ENCODE results near the gene NMS.
"Not testable (repeated sequence)": the region's sequence is repeated elsewhere in the genome, so short reads cannot be mapped to it uniquely, and the experiment has no call there.

Gene NMS

DNA sequence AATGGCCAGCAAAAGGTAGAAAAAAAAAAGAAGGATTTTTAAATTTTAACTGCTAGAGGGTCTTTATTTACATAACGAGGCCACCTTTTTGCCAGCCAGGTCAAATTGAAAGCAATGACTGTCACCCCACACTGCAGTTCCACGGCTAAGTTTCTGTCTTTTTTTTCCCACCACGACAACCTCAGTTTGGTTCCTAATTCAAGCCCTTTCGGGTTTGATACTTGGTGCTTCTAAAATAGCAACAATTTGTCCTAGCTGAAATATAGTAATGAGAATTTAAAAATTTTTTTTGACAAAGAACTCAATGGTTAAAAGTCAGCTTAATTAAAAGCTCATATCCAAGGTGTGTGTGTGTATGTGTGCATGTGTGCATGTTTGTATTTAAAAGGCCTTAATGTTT is 16.4 kb upstream of the NMS start:
- peaks cover 5 to 6% of the 10 kb centered on the region in 2 donors for H3K27me3 Mint-ChIP-seq
- ATAC-seq (replicated peaks) (no peak), DNase-seq (no peak)
- no peaks in the 10 kb centered on the region for H3K4me1 Mint-ChIP-seq
- H3K27ac Mint-ChIP-seq: no peak overlapping the region
- H3K4me3 Mint-ChIP-seq: no peak overlapping the region
- H3K36me3 Mint-ChIP-seq: no peaks in the 10 kb centered on the region
- peaks cover 0 to 2% of the 10 kb centered on the region in 2 donors for H3K9me3 Mint-ChIP-seq

DNA sequence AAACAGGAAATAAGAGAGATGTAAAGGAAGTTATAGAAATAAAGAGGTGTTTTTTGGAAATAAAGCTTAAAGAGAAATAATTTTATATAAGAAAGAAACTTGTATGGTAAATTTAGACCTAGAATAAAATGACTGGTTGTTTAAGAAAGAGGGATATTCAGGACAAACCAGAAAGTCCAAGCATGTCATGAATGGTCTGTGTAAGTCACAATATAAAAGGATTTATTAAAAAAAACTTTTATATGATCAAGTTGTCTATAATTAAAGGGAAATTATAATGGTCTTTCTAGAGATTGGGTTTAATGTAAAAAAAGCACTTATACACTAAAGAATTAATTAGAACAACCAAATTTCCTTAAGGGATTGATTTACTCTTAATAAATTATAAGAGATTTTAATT is 13.9 kb upstream of the NMS start:
- H3K9me3 Mint-ChIP-seq; H3K4me3 Mint-ChIP-seq; H3K4me1 Mint-ChIP-seq; DNase-seq; H3K36me3 Mint-ChIP-seq; H3K27ac Mint-ChIP-seq; ATAC-seq (replicated peaks): not testable (repeated sequence)
- peaks cover 12 to 18% of the 10 kb centered on the region in 2 donors for H3K27me3 Mint-ChIP-seq

DNA sequence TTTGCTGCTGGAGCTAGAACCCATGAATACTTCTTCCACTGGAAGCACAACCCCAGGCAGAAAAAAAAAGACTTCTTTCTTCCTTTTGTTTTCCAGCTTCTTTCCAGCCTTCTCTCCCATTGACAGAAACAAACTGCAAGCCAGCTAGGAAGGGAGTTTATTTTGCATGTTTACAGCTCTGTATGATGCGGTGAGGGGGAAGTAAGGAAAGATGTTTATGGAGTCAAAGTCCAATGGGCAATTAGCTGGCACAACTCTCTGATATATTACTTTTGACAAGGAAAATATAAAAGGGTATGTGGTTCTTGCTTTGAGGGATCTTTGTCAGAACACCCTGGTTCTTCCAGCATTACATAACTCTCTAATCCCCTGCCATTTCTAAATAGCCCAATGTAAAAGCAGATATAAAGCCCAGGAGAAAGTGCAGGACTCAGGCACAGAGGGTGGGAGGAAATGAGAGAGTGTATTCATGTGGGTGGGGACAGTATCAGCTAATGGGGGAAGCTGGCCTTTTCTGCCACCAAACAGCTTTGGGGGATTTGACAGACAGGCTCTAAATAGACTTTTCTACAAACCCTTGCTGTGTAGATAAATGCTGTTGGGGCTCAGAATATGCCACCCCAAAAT is 9.3 kb upstream of the NMS start:
- no peak overlapping the region for H3K4me3 Mint-ChIP-seq
- peaks cover 18 to 26% of the 10 kb centered on the region in 2 donors for H3K27me3 Mint-ChIP-seq
- peaks cover 5 to 9% of the 10 kb centered on the region in 2 donors for H3K9me3 Mint-ChIP-seq
- H3K4me1 Mint-ChIP-seq: peaks cover 2 to 7% of the 10 kb centered on the region in 2 donors
- DNase-seq (no peak), ATAC-seq (replicated peaks) (peak in 1 of 2 donors; percentile 34)
- H3K27ac Mint-ChIP-seq: peak overlapping the region; percentile 56
- no peaks in the 10 kb centered on the region for H3K36me3 Mint-ChIP-seq

DNA sequence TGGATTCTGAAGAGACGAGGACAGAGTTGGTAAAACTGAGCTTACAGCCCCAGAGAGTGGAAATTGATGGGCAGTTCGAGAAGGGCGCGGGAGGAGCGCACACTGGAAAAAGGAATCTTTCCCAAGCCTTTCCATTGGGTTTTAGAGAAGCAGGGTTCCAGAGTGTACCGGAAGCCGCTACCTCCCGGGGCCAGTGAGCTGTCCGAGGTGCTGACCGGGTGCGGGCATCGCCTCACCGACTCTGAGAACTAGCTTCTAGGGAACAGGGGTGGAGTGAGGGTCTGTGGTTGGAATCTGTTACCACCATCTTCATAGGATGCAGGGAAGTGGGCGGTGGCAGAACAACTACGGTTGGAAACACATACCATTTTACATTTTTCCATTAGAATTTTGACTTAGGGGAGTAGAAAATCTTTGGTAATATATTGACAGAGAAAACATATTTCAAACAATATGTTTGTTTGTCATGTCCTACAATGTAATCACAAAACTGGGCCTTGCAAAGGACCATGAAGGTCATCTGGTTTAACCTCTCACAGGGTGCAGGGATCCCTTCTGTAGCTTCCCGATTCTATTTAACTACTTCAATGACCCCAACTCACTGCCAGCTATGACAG is 724 bp downstream of the NMS start:
- no peaks in the 10 kb centered on the region for H3K4me1 Mint-ChIP-seq
- DNase-seq (no peak), ATAC-seq (replicated peaks) (no peak)
- no peak overlapping the region for H3K4me3 Mint-ChIP-seq
- no peaks in the 10 kb centered on the region for H3K36me3 Mint-ChIP-seq
- H3K27ac Mint-ChIP-seq: no peak overlapping the region
- H3K27me3 Mint-ChIP-seq: peaks cover 42 to 51% of the 10 kb centered on the region in 2 donors
- no peaks in the 10 kb centered on the region for H3K9me3 Mint-ChIP-seq

DNA sequence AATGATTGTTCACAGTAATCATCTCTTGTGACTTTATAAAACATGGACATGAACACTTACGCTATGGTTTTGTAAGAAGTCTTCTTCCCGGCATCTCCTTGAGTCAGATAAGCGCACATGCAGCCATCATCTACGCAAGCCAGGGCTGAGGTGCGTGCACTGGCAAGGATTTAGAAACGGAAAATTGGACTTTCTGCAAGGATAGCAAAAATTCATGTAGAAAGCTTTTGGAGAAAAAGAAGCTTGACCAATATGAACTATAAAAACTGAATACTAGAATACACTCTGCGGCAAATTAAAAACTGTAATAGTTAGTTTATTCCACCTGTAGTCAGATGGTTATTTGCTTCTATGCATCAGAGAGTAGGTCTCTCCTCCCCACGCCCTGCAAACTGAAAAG is 6.3 kb downstream of the NMS start:
- DNase-seq: no peak
- Mint-ChIP-seq H3K27me3 (peaks cover 34 to 35% of the 10 kb centered on the region in 2 donors), H3K4me3 (no peak overlapping the region), H3K9me3 (no peaks in the 10 kb centered on the region), H3K36me3 (no peaks in the 10 kb centered on the region), H3K27ac (no peak overlapping the region), H3K4me1 (no peaks in the 10 kb centered on the region)
- no peak for ATAC-seq (replicated peaks)

DNA sequence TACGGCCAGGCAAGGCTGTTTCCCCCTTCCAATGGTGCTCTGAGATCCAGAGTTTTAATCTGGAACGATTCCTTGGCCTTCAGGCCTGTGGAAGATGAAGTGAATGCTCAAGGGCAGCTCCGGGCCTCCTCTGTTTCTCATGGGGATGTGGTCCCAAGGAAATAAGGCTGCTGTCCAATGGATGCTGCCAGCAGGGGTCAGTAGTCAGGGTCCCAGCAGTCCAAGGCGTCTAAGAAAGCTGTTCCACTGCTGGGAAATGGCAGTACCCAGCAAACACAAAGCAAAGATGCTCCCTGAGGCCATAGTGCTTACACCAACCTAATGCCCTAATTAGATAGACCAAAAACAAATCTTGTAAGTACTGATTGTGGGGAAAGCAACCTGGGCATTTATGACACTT is 12.5 kb downstream of the NMS start:
- H3K27me3 Mint-ChIP-seq: peaks cover 28 to 37% of the 10 kb centered on the region in 2 donors
- no peak for ATAC-seq (replicated peaks)
- H3K4me1 Mint-ChIP-seq: no peaks in the 10 kb centered on the region
- DNase-seq: no peak
- no peak overlapping the region for H3K4me3 Mint-ChIP-seq
- H3K9me3 Mint-ChIP-seq: no peaks in the 10 kb centered on the region
- no peaks in the 10 kb centered on the region for H3K36me3 Mint-ChIP-seq
- H3K27ac Mint-ChIP-seq: no peak overlapping the region

DNA sequence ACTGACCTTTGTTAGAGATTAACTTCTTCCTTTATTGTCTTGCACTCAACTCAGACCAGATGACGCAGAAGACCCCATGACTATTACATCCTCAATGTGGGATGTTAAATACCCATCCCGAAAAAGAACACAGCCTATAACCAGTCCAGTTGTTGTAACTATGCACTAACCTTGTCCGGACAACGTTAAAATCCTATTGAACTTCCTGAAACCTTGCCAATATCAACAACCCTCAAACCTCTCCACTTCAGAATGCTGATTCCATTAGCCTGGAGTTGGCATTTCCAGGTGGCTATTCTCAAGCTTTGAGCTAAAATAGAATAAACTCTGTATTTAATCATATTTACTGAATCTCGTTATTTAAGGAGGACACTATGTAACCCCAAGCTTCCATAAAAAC is 13.6 kb downstream of the NMS start:
- H3K36me3 Mint-ChIP-seq: no peaks in the 10 kb centered on the region
- H3K4me1 Mint-ChIP-seq: no peaks in the 10 kb centered on the region
- no peak for ATAC-seq (replicated peaks)
- no peaks in the 10 kb centered on the region for H3K9me3 Mint-ChIP-seq
- no peak overlapping the region for H3K27ac Mint-ChIP-seq
- peaks cover 23 to 28% of the 10 kb centered on the region in 2 donors for H3K27me3 Mint-ChIP-seq
- no peak for DNase-seq
- no peak overlapping the region for H3K4me3 Mint-ChIP-seq

DNA sequence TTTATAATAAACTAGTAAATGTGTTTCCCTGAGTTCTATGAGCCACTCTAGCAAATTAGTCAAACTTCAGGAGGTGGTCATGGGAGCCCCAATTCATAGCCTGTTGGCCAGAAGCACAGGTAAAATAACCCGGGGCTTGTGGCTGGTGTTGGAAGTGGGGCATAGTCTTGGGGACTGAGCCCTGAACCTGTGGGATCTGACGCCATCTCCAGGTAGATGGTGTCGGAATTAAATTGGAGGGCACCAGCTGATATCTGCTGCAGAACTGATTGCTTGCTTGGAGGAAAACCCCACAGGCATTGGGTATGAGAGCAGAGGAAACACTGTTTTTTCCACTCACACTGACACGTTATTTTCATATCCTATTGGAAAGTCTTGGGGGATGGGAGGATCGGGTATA is 14.1 kb downstream of the NMS start:
- Mint-ChIP-seq H3K27ac (no peak overlapping the region), H3K9me3 (no peaks in the 10 kb centered on the region), H3K4me1 (no peaks in the 10 kb centered on the region), H3K4me3 (no peak overlapping the region), H3K27me3 (peaks cover 22 to 27% of the 10 kb centered on the region in 2 donors), H3K36me3 (no peaks in the 10 kb centered on the region)
- DNase-seq (no peak), ATAC-seq (replicated peaks) (no peak)

DNA sequence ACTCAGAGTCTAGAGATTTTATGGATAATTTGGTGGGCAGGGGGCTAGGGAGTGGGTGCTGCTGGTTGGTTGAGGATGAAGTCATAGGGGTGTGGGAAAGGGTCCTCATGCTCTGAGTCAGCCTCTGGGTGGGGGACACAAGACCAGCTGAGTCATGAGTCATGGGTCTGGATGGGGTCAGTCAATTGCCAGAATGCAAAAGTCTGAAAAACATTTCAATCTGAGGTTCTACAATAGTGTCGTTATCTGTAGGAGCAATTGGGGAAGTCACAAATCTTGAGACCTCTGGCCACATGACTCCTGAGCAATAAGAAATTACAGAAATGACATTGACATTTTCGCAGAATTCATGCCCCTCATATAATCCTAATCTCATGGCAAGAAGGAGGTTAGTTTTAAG is 15.1 kb downstream of the NMS start:
- no peak for ATAC-seq (replicated peaks)
- Mint-ChIP-seq H3K4me3 (no peak overlapping the region), H3K4me1 (no peaks in the 10 kb centered on the region), H3K27me3 (peaks cover 24 to 29% of the 10 kb centered on the region in 2 donors), H3K27ac (no peak overlapping the region), H3K36me3 (no peaks in the 10 kb centered on the region), H3K9me3 (no peaks in the 10 kb centered on the region)
- DNase-seq: no peak

DNA sequence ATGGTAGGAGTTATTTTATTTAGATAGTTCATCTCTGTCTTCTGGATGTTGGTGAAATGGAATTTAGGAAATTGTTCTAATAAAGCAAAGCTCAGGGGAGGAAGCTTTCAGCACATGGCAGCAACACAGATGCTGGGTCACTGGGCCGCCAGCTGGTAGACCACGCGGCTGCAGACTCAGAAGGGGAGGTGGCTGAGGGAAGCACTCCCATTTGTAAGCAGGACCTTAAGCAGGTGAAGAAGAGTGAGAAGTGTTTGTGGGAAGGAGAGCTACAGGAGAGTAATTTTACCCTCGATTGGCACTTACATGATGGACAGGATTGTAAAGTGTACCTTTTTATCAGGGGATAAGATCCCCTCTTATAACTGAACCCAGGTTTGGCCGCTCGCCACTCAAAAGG is 24.4 kb downstream of the NMS start:
- H3K27me3 Mint-ChIP-seq: peaks cover 35 to 61% of the 10 kb centered on the region in 2 donors
- no peaks in the 10 kb centered on the region for H3K36me3 Mint-ChIP-seq
- no peaks in the 10 kb centered on the region for H3K4me1 Mint-ChIP-seq
- H3K9me3 Mint-ChIP-seq: peaks cover 1 to 3% of the 10 kb centered on the region in 2 donors
- no peak overlapping the region for H3K27ac Mint-ChIP-seq
- DNase-seq: no peak
- ATAC-seq (replicated peaks): no peak
- H3K4me3 Mint-ChIP-seq: no peak overlapping the region

DNA sequence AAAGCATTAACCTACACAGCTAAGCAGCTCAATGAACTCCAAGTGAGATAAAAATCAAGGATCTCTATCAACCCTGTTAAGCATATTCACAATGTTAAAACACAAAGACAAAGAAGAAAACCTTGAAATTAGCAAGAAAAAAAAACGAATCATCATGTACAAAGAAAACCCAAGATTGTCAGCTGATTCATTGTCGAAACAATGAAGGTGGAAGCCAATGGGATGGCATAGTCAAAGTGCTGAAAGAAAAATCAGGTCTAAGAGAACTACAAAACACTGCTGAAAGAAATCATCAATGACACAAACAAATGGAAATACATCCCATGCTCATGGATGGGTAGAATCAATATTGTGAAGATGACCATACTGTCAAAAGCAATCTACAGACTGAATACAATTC is 32.5 kb downstream of the NMS start:
- Mint-ChIP-seq H3K27me3 (peaks cover 44 to 51% of the 10 kb centered on the region in 2 donors), H3K9me3 (peaks cover 20 to 27% of the 10 kb centered on the region in 2 donors)

DNA sequence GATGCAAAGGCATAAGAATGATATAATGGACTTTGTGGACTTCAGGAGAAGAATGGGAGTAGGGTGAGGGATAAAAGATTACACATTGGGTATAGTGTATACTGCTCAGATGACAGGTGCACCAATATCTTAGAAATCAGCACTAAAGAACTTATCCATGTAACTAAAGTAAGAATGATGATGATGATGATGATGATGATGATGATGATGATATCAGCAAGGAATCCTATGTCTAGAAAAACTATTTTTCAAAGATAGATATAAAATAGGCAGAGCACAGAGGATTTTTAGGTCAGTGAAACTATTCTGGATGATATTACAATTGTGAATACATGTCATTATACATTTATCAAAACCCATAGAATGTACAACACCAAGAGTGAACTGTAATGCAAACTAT is 34.3 kb downstream of the NMS start:
- H3K4me1 Mint-ChIP-seq: no peaks in the 10 kb centered on the region
- no peak overlapping the region for H3K4me3 Mint-ChIP-seq
- DNase-seq (no peak), ATAC-seq (replicated peaks) (no peak)
- no peak overlapping the region for H3K27ac Mint-ChIP-seq
- peaks cover 26 to 31% of the 10 kb centered on the region in 2 donors for H3K9me3 Mint-ChIP-seq
- H3K27me3 Mint-ChIP-seq: peaks cover 50% of the 10 kb centered on the region in 2 donors
- peaks cover 0 to 7% of the 10 kb centered on the region in 2 donors for H3K36me3 Mint-ChIP-seq

More for the DNA sequence above, 32.5 kb downstream of the NMS start:
- peaks cover 0 to 5% of the 10 kb centered on the region in 2 donors for H3K36me3 Mint-ChIP-seq
- no peak overlapping the region for H3K4me3 Mint-ChIP-seq
- no peak for ATAC-seq (replicated peaks)
- no peak for DNase-seq
- no peak overlapping the region for H3K27ac Mint-ChIP-seq
- H3K4me1 Mint-ChIP-seq: no peaks in the 10 kb centered on the region

DNA sequence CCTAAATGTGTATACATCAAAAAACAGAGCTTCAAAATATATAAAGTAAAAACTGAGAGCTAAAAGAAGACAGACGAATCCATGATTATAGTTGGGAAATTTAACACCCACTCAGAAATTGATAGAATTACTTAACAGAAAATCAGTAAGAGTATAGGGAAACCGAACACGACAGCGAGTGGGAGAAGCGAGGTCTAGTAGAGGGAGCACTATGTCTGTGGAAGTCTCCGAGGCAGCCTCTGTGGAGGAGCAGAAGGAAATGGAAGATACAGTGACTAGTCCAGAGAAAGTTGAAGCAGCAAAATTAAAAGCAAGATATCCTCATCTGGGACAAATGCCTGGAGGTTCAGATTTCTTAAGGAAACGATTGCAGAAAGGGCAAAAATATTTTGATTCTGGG is 38.8 kb downstream of the NMS start:
- H3K27ac Mint-ChIP-seq: no peak overlapping the region
- peaks cover 8 to 11% of the 10 kb centered on the region in 2 donors for H3K4me1 Mint-ChIP-seq
- peaks cover 14 to 18% of the 10 kb centered on the region in 2 donors for H3K9me3 Mint-ChIP-seq
- no peak overlapping the region for H3K4me3 Mint-ChIP-seq
- DNase-seq (no peak), ATAC-seq (replicated peaks) (no peak)
- peaks cover 13 to 21% of the 10 kb centered on the region in 2 donors for H3K27me3 Mint-ChIP-seq
- peaks cover 0 to 1% of the 10 kb centered on the region in 2 donors for H3K36me3 Mint-ChIP-seq

DNA sequence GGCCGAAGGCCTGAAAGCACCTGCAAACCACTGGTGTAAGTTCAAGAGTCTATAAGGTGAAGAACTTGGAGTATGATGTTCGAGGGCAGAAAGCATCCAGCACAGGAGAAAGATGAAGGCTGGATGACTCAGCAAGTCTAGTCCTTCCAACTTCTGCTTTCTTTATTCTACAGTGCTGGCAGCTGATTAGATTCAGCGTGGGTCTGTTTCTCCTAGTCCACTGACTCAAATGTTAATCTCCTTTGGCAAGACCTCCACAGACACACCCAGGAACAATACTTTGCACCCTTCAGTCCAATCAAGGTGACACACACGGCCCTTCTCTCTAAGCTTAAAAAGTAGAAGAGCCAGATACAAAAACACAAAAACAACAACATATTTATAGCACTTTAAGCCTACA is 43.4 kb downstream of the NMS start:
- no peaks in the 10 kb centered on the region for H3K36me3 Mint-ChIP-seq

DNA sequence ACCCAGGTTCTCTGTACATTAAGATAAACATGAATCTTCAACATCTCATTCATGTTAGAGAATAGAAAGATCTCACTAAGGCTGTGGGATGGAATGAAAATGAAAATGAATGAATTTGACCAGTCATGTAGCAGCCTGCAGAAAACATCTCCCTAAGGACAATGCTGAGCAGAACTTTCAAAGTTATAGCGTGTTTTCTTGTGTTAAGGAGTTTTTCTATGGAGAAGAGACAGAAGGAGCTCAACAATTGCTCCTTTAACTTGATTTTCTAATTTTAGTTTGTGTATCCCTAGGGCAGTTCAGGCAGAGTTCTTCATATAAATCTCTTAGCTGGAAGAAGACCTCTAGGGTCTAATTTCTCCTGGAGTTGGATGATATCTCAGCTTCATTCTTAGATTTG is 47.3 kb downstream of the NMS start:
- no peak for DNase-seq
- H3K27ac Mint-ChIP-seq: no peak overlapping the region
- H3K9me3 Mint-ChIP-seq: peaks cover 0 to 3% of the 10 kb centered on the region in 2 donors
- no peak for ATAC-seq (replicated peaks)
- H3K27me3 Mint-ChIP-seq: peaks cover 21 to 28% of the 10 kb centered on the region in 2 donors
- H3K4me3 Mint-ChIP-seq: no peak overlapping the region
- peaks cover 8 to 11% of the 10 kb centered on the region in 2 donors for H3K4me1 Mint-ChIP-seq
- H3K36me3 Mint-ChIP-seq: peaks cover 0 to 1% of the 10 kb centered on the region in 2 donors

More for the DNA sequence above, 43.4 kb downstream of the NMS start:
- ATAC-seq (replicated peaks): peak; percentile 83 to 85
- Mint-ChIP-seq H3K4me1 (peaks cover 8 to 11% of the 10 kb centered on the region in 2 donors), H3K4me3 (no peak overlapping the region), H3K9me3 (peaks cover 0 to 3% of the 10 kb centered on the region in 2 donors), H3K27me3 (peaks cover 12% of the 10 kb centered on the region in 2 donors), H3K27ac (peak overlapping the region; percentile 88)
- DNase-seq: no peak

Measured in stimulated activated naive B cell treated with anti-CD40 and anti-IgM and Interleukin-4, amounts not matched to agents 10 μg/mL and 1 μg/mL and 100 μg/mL, for 72 hours (primary cell).